PC-3 (cell line): Measurements from ENCODE around the gene EXOSC7.

Experiments used
- EZH2 ChIP-seq: fragments of 300-600 bp; sonication (generic); IDR thresholded peaks from one replicate; pipeline ENCODE4 v1.6.1; 2017; ENCODE audit warnings: antibody characterized with exemption, mild to moderate bottlenecking, low read length; ENCODE audit not compliant: unreplicated experiment
- EZH2phosphoT487 ChIP-seq: fragments of 300-600 bp; sonication (generic); IDR thresholded peaks from 2 replicates; pipeline ENCODE4 v1.6.1; 2018; ENCODE audit warnings: mild to moderate bottlenecking, antibody characterized with exemption, low read length, borderline replicate concordance
- TF ChIP-seq, protein P1 (sequence below): fragments of 300-600 bp; sonication (generic); conservative IDR thresholded peaks from 2 replicates; pipeline ENCODE4 v1.5.1; 2017; ENCODE audit warnings: antibody characterized with exemption, low read depth, mild to moderate bottlenecking, low read length

DNA sequence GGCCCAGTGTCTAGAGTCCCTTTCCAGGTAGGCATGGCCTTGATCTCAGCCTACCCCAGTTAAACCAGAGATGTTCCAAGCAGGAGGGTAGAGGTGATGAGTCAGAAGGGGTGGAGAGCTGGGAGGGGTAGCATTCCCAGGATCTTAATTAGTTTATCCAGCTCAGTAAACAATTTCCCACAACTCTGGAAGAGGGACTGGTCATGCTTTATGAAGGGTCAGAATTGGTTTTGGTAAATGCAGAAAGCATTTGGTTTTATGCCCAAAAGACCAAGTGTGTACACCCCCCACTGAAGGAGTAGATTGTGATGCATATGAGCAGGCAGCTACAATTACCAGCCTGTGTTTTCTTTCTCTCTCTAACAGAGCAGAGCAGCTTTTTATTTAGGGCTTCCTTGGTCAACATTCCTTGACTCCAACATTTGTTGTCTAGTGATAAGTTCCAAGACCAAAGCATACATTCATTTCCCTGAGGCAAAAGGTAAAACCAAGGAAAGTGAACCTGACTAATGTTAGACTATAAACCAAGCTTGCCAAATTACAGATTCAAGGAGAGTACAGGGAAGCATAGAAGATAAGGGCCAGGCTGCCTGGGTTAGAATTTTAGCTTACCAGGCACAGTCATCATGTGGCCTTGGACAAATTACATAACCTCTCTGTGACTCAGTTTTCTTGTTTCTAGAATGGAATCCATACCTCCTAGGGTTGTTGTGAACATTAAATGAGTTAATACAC is 17.6 kb downstream of the EXOSC7 start:
- no peak for TF ChIP-seq EZH2
- TF ChIP-seq, protein P1, sequence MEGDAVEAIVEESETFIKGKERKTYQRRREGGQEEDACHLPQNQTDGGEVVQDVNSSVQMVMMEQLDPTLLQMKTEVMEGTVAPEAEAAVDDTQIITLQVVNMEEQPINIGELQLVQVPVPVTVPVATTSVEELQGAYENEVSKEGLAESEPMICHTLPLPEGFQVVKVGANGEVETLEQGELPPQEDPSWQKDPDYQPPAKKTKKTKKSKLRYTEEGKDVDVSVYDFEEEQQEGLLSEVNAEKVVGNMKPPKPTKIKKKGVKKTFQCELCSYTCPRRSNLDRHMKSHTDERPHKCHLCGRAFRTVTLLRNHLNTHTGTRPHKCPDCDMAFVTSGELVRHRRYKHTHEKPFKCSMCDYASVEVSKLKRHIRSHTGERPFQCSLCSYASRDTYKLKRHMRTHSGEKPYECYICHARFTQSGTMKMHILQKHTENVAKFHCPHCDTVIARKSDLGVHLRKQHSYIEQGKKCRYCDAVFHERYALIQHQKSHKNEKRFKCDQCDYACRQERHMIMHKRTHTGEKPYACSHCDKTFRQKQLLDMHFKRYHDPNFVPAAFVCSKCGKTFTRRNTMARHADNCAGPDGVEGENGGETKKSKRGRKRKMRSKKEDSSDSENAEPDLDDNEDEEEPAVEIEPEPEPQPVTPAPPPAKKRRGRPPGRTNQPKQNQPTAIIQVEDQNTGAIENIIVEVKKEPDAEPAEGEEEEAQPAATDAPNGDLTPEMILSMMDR, result no peak
- no peak for TF ChIP-seq EZH2phosphoT487
